Measurements from ENCODE around the gene ABCG5. TPM values are rescaled to one million over a fixed set of nuclear protein-coding genes. Genes with fewer than 3 reads are reported as not detected.

Gene ABCG5
- total RNA-seq, 2 donors from 2014 or later: not detected

DNA sequence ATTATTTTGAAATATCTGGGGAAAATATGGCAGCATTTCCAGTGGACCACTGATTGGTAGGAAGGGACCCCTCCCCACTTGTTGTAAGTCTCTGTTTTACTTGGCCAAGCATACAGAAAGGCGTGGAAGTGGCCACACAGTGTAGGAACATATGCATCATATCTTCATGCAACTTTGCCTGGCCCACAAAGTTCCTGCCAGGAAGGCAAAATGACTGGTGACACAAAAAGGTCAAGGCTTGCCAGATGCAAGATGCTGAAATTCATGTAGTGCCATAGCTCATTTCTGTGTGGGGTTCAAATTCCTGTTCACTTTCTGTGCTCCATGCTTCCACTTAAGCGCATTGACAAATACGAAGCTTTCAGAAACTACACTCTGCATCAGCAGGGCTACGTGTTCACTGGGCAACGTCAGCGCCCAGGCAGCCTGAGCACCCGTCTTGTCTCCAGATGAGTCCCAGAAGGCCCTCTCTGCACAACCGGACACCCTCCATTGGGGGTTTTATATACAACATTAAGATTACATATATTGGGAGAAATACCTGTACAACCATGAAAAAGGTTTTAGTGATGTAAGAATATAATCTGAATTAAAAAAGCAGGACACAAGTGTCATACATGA lies 61.2 kb downstream of the ABCG5 start:
- no peaks in the 10 kb centered on the region for H3K36me3 ChIP-seq

DNA sequence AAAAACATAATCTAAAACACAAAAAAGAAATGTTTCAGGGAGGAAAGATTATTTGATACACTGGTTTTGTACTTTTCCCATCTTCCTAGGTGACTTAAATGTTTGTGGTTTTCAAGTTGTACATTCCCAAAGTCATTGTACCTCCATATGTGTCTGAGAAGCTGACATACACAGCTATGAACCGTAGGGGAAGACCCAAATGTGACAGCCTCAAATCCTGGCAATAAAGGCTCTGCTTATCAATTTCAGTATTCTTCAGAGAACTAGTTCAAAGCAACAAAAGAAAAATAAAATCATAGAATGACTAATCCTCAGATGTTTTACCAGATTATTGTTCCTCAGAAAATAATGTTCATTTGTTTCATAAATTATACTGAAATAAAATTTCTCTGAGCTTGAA lies 62.3 kb downstream of the ABCG5 start:
- TF ChIP-seq, protein P1, sequence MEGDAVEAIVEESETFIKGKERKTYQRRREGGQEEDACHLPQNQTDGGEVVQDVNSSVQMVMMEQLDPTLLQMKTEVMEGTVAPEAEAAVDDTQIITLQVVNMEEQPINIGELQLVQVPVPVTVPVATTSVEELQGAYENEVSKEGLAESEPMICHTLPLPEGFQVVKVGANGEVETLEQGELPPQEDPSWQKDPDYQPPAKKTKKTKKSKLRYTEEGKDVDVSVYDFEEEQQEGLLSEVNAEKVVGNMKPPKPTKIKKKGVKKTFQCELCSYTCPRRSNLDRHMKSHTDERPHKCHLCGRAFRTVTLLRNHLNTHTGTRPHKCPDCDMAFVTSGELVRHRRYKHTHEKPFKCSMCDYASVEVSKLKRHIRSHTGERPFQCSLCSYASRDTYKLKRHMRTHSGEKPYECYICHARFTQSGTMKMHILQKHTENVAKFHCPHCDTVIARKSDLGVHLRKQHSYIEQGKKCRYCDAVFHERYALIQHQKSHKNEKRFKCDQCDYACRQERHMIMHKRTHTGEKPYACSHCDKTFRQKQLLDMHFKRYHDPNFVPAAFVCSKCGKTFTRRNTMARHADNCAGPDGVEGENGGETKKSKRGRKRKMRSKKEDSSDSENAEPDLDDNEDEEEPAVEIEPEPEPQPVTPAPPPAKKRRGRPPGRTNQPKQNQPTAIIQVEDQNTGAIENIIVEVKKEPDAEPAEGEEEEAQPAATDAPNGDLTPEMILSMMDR (IDR thresholded peaks at IDR 0.05): no peak
- Histone ChIP-seq H3K4me3 (no peak overlapping the region), H3K4me1 (no peaks in the 10 kb centered on the region), H3K27me3 (no peaks in the 10 kb centered on the region), H3K36me3 (no peaks in the 10 kb centered on the region), H3K9me3 (no peaks in the 10 kb centered on the region), H3K27ac (no peak overlapping the region)
- DNase-seq (ENCODE audit: low spot score): no peak

More for the DNA sequence above, 61.2 kb downstream of the ABCG5 start:
- Histone ChIP-seq H3K9me3 (no peaks in the 10 kb centered on the region), H3K4me3 (no peak overlapping the region), H3K27me3 (no peaks in the 10 kb centered on the region), H3K27ac (no peak overlapping the region), H3K4me1 (no peaks in the 10 kb centered on the region)
- TF ChIP-seq, protein P1 (IDR thresholded peaks at IDR 0.05): no peak
- no peak for DNase-seq (ENCODE audit: low spot score)

DNA sequence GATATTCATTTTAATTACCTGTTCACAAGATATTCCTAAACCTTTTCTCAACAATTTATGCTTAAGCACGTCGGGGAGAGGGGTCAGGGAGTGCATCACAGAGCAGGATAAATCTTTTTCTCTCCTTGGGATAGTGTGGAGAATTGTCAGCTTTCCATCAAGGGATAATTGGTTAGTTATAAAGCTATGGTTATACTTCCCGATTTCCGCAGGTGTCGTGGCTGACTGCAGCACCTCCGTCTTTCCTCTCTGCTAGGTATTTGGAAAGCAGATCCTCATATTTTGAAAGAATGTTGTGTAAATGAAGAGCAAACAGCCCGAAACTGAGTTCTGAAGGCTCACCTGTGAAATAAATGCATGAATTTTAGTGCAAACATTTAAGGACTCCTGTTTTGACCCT lies 64.0 kb downstream of the ABCG5 start:
- DNase-seq (ENCODE audit: low spot score): no peak
- TF ChIP-seq, protein P1 (IDR thresholded peaks at IDR 0.05): no peak
- no peaks in the 10 kb centered on the region for H3K9me3 ChIP-seq
- peak overlapping the region; percentile 87 to 89 for H3K27ac ChIP-seq
- H3K27me3 ChIP-seq: no peaks in the 10 kb centered on the region
- H3K4me3 ChIP-seq: peak overlapping the region; percentile 69 to 76
- H3K4me1 ChIP-seq: no peaks in the 10 kb centered on the region
- no peaks in the 10 kb centered on the region for H3K36me3 ChIP-seq

DNA sequence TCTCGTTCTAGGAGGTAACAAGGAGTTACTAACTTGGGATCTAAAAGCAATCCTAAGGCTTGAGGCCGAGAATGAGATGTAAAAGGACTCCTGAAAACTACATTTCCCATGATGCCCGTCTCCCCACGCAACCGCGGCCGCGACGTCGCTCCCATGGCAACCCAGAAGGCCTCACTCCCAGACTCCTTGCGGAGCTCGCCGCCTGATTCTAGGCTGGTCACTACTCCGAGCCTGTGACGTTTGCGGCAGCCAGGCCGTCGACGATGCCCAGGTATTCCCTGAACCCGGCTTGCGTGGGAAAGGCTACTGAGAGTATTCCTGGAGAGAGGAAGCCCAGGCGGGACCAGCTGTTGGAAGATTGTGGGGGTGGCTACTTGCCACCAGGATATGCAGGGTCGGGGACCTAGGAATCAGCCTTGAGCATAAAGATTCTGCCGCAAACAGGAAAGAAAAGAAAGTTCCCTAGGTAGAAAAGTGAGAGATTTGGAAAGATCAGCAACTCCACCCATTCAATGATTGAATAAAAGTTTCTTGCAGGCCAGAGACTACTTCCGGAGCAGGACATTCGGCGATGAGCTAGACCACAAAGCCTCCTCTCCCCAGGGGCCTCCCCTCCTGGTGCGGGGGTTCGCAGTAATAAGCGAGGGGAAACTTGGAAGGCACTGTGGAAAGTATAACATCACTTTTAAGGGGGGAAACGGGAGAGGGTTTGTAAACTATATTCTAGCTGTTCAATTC lies 64.6 kb downstream of the ABCG5 start, which contains the start of gene DYNC2LI1:
Gene DYNC2LI1 (plus strand): TSS at position 164 of the 738 bp plus-strand sequence. CDS start 100 bp downstream, at position 264.
- Histone ChIP-seq H3K27me3 (no peaks in the 10 kb centered on the region), H3K36me3 (no peaks in the 10 kb centered on the region), H3K27ac (peak within 1 kb of the TSS; percentile 87 to 89), H3K9me3 (no peaks in the 10 kb centered on the region), H3K4me3 (peak within 1 kb of the TSS; percentile 69 to 76), H3K4me1 (no peaks in the 10 kb centered on the region)
- TF ChIP-seq, protein P1 (IDR thresholded peaks at IDR 0.05): no peak
- DNase-seq (ENCODE audit: low spot score): peak; percentile 92

DNA sequence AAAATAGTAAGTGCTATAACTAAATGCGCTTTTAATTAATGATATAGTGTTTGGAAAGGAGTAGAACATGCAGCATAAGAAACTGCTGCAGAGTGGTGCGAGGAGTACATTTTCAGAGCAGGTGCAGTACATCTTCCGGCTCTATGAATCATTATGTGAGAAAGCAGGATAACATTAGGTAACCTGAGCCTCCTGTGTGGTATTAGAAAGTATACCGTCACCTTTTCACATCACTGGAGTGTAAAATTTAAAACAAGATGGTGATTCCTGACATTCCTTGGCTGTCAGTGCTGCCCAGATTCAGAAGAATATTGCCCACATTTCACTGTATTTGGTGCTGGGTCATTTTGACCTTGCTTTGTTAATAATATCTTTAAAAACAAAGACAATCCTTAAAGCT lies 72.6 kb downstream of the ABCG5 start:
- Histone ChIP-seq H3K9me3 (no peaks in the 10 kb centered on the region), H3K4me1 (no peaks in the 10 kb centered on the region), H3K4me3 (no peak overlapping the region), H3K27ac (no peak overlapping the region), H3K27me3 (no peaks in the 10 kb centered on the region), H3K36me3 (no peaks in the 10 kb centered on the region)
- DNase-seq (ENCODE audit: low spot score): no peak
- TF ChIP-seq, protein P1 (IDR thresholded peaks at IDR 0.05): no peak

Measured in right atrium auricular region (tissue), 2 donors.